HL-60 (cell line): ENCODE results near the gene ICA1.

Experiments used
- DNase-seq, 2 experiments: peaks; one replicate each; pipeline ENCODE4 v3.0.0-alpha.2; 2010 to 2020; ENCODE audit warnings: low read depth in 1 of 2, low spot score in 1 of 2
- H3K27ac ChIP-seq: fragments of 250-450 bp; sonication (Bioruptor Pico); replicated peaks from 2 replicates; pipeline ENCODE4 v1.5.1; 2020; ENCODE audit warnings: mild to moderate bottlenecking, moderate library complexity
- H3K27me3 ChIP-seq: fragments of 250-450 bp; sonication (Bioruptor Pico); 2 replicates; pipeline ENCODE4 v1.5.1; 2021; ENCODE audit warnings: mild to moderate bottlenecking, moderate library complexity; ENCODE audit not compliant: insufficient read depth, poor library complexity, severe bottlenecking
- H3K4me3 ChIP-seq: replicated peaks from 2 replicates; pipeline ENCODE4 v1.5.1; 2011; ENCODE audit warnings: mild to moderate bottlenecking, control low read depth, low read length; ENCODE audit not compliant: insufficient read depth
- CTCF ChIP-seq: IDR thresholded peaks from one replicate; pipeline ENCODE4 v1.5.1; 2011; ENCODE audit warnings: low read length, control low read depth, inconsistent platforms; ENCODE audit not compliant: insufficient read depth
- GABPA ChIP-seq: IDR thresholded peaks from 2 replicates; pipeline ENCODE4 v1.6.1; 2012; ENCODE audit warnings: low read depth
- POLR2AphosphoS5 ChIP-seq: IDR thresholded peaks from 2 replicates; pipeline ENCODE4 v1.6.1; 2012; ENCODE audit warnings: low read depth
- REST ChIP-seq: IDR thresholded peaks from 2 replicates; pipeline ENCODE4 v1.6.1; 2012; ENCODE audit warnings: low read depth; ENCODE audit not compliant: insufficient replicate concordance
- SPI1 ChIP-seq: IDR thresholded peaks from 2 replicates; pipeline ENCODE4 v1.6.1; 2012; ENCODE audit warnings: low read depth, mild to moderate bottlenecking, borderline replicate concordance

The ICA1 gene

GRCh38 chr7:8084836-8085235 lies 177.1 kb downstream of the ICA1 start:
- Histone ChIP-seq H3K27me3 (no peaks in the 10 kb centered on the region), H3K4me3 (no peak overlapping the region), H3K27ac (no peak overlapping the region)
- no peak for DNase-seq
- no peak for TF ChIP-seq SPI1

DNA sequence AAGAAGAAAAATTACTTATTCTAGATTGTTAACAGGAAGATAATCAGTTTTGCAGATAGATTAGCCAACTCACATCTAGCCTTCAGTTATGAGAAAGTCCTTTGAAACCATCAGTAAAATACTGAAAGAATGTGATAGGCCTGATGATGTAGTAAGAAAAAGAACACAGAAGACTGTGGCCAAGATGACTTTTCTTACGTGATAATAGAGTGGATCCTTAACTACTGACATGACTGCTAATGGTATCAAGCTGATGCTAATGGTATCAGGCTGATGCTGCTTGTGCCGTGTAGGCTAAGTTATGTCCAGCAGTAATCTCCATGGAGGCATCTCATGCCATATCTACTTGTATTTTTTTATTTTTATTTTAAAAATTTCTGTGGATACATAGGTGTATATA lies 179.2 kb downstream of the ICA1 start:
- Histone ChIP-seq H3K27ac (no peak overlapping the region), H3K4me3 (no peak overlapping the region), H3K27me3 (no peaks in the 10 kb centered on the region)
- TF ChIP-seq GABPA: no peak
- TF ChIP-seq POLR2AphosphoS5: no peak
- no peak for TF ChIP-seq SPI1
- TF ChIP-seq CTCF: no peak
- no peak for TF ChIP-seq REST
- no peak for DNase-seq

- no peak for DNase-seq
- Histone ChIP-seq H3K27ac (no peak overlapping the region), H3K27me3 (no peaks in the 10 kb centered on the region), H3K4me3 (no peak overlapping the region)
- no peak for TF ChIP-seq POLR2AphosphoS5
- TF ChIP-seq REST: no peak
- TF ChIP-seq SPI1: no peak
- TF ChIP-seq CTCF: no peak
- TF ChIP-seq GABPA: no peak
Measured at GRCh38 chr7:8078418-8078817, 183.5 kb downstream of the ICA1 start.

- Histone ChIP-seq H3K4me3 (no peak overlapping the region), H3K27me3 (no peaks in the 10 kb centered on the region), H3K27ac (no peak overlapping the region)
- TF ChIP-seq GABPA: no peak
- TF ChIP-seq SPI1: no peak
- no peak for TF ChIP-seq REST
- no peak for TF ChIP-seq POLR2AphosphoS5
- no peak for TF ChIP-seq CTCF
- no peak for DNase-seq
Measured at GRCh38 chr7:8070451-8071180, 191.4 kb downstream of the ICA1 start.
